ENCODE data around the gene CNOT6L.

GRCh38 chr4:77751764-77752163, 67.4 kb downstream of the CNOT6L start:
- TF ChIP-seq CTCF (IDR thresholded peaks at IDR 0.05) = no peak
- TF ChIP-seq EP300 (IDR thresholded peaks at IDR 0.05) = no peak
